HG03342 (cell line): ENCODE measurements around the gene SERTAD3.
"Not testable (repeated sequence)": the region's sequence is repeated elsewhere in the genome, so short reads cannot be mapped to it uniquely, and the experiment has no call there.

Experiments
- ATAC-seq: cut with Tn5 transposase; IDR thresholded peaks from one replicate; pipeline ENCODE4 v1.9.1; 2021; ENCODE audit warnings: mild to moderate bottlenecking, moderate library complexity; ENCODE audit not compliant: unreplicated experiment

Gene SERTAD3

DNA sequence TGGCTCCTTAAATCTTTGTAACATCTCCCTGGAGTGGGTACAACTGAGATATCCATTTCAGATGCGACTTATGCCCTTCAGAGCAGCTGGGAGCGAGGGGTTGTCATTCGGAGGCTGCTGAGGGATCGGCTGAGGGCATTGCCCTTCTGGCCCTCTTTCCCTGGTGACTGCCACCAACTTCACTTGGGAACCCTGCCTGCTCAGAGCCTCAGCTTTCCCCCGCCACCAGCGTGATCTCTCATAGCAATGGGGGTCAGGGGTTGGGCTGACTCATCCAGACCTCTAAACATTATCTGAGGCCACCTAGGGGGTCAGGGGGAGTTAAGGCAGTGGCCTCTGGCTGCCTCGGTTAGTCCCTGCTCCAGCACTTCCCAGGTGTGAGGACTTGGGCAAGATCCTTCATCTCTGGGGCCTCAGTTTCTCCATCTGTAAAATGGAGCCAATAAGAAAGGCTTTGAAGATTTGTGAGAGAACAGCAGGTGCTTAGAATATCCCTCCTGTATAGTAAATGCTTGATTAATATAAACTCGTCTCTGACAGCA is 32.1 kb downstream of the SERTAD3 start:
- ATAC-seq = no peak

DNA sequence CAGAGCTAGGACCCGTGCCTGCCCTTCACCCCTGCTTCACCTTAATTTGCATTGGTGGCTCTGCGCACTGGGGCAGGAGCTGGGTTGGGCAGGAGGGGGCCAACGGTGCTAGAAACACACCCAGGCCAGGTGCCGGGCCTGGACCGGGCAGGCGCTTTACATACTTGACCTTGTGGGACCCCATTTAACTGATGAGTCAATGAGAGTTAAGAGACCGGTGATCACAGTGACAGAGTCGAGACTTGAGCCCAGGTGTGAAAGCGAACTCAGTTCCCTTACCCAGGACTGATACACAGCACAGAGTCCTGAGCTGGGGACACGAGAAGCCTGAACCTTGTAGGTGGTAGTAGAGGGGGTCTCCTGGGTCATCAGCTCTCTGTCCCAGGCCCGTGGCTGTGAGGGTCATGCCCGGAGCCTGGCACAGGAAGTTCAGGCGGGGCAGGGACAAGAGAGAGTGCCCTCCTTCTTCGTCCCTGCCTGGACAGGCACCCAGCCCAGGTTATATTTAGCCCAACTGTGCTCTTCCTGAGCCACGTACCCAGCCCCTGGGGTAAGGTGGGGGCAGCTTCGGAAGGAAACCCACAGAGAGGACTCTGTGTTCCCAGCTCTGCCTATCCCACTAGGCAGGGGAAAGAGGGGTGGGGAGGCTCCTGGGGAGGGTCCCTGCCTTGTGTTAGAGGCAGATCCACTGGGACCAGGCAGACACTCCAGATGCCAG is 32.9 kb downstream of the SERTAD3 start:
- ATAC-seq = no peak

DNA sequence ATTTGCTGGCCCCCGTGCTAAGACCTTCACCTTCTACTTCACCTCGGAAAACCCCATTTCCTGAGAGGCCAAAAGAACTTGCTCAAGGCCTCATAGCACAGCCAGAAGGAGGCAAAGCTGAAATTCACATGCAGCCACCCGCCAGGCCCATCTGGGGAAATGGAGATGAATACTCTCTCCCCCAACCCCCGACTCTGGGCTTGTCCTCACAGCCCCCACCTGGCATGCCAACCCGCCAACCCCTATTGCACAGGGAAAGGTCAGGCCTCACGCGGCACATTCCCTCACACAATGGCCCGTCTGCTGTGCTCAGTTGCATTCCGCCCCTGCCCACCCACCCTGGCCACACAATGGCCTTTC is 34.1 kb downstream of the SERTAD3 start:
- no peak for ATAC-seq

- ATAC-seq = not testable (repeated sequence)
Observed at GRCh38 chr19:40408598-40408925, 35.6 kb downstream of the SERTAD3 start.

DNA sequence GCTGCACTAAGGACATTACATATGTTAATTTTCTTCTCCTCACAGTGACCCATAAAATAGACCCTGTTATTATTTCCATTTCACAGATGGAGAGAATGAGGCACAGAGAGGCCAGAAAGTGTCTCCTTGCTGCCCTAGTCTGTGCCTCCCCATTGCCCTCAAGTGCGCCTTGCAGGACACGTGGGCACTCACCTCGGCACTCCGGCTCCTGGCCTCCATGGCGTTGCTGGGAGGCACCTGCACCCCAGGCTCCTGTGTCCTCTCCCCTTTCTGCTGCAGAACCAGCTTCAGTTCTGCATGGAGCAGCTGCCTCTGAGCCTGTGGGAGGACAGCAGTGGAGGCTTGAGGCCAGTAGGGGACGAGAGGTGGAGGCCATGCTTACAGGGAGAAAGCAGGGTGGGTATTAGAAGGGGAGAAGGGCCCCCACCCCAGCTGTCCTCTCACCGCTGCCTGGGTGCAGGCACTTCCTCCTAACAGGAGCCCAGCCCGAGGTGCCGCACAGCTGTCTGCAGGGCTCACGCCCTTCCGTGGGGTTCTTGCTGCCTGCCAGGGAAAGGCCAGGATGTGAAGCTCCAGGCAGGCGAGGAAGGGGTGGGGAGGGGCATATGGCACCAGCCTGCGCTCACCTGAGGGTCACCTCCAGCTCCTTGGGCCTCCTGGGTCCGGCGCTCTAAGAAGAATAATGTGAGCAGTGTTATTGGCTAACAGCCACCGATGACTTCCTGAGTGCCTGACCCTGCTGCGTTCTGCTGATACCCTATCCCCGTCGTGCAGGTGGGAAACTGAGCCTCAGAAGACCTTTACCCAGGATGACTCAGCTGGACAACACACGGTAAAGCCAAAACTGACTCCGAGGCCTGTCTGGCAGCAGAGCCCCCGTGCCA is 36.2 kb downstream of the SERTAD3 start:
- no peak for ATAC-seq

DNA sequence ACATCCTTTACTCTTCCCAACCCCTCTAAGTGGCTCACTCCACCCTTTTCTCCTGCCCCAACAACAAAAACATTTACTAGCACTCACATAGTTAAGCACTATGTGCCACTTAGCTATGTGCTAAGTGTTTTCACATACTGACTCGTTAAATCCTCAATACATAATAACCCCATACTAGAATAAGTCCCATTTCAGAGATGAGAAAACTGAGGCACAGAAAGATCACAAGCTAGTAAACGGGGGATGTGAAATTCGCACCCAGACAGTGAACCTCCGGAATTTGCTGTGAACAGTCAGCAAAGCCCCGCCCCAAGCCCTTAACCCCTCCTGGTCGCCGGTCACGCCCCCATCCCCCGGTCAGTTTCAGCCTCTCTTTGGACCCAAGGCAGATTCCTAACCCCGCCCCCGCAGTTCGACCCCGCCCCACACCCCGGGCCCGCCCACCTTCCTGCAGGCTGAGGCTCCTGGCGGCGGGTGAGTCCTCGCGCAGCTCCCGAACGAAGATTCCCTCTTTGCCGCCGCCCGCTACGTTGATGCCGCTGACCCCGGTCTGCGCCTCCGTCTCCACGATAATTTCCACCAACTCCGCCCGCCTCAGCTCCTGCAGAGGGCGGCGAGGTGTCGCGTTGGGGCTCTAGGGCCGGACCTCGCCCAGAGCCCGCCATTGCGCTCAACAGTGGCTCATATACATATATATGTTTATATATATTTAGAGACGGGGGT is 40.7 kb downstream of the SERTAD3 start:
- peak; percentile 64 for ATAC-seq

- ATAC-seq = no peak
Observed at GRCh38 chr19:40400559-40400958, 43.6 kb downstream of the SERTAD3 start.

DNA sequence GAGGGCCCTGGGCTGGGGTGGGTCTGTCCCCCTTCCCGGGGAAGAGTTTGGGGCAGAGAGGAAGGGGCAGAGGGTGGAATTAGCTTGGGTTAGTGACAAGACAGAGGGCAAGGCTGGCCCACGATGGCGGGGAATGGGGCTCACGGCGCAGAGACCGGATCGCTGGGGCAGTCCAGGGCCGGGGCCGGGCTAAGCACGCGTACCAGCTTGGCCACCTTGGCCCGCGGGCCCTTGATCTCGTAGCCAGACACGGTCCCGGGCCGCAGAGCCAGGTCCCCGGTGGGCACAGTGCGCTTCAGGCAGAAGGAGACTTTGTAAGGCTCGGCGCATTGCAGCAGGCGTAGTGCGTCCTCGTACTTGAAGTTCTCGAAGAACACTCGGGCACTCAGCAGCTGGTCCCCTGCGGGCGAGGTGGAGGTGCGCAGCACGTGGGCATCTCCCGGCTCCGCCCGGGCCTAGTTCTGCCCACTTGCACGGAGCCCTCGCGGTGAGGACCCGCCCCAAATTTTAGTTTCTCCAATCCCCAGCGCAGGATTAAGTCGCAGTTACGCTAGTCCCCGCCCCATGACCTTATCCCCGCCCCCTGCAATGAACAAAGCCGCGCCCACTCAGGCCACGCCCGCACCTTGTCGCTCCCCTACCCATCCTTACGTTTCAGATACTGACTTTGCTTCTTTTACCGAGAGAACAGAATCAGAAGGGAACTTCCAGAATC is 45.6 kb downstream of the SERTAD3 start:
- no peak for ATAC-seq

DNA sequence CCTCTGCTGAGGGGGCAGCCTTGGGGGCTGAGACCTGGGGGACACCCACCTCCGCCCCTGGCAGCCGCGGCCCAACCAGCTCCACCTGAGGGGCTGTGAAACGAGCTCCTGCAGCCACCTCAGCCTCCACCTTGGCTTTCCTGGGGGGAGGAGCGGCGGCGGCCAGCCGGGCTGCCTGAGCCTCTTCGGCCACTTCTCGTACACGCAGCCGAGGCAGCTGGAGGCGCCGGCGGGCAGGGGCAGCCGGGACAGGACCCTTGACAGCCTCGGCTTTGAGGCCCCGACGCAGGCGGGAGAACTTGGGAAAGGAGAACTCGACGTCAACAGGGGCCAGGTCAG is 46.6 kb downstream of the SERTAD3 start:
- ATAC-seq = no peak

DNA sequence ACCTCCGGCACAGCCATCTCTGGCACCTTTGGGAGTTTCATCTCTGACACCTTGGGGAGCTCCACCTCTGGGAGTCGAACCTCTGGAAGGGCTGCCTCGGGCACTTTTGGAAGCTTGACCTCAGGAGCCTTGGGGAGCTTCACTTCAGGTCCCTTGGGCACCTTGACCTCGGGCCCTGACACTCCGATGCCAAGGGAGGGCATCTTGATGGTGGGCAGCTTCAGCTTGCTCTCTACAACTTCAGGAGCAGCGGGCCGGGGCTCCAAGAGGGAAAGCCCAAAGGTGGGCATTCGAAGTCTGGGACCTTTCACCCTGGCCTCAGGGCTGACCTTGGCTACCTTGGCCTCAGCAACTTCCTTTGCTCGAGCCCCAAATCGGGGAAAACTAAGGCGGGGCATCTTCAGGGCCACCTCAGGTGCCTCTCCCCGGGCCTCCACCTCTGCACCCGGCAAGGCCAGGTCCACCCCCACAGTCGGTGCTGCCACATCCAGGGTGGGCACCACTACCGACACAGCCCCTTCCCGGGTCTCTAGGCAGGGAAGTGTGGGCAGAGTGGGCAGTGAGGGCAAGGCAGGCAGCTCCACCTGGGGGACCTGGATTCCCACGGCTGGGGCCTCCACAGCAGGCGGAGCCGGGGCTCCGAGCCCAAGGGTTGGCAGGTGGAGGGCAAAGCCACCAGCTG is 47.1 kb downstream of the SERTAD3 start:
- no peak for ATAC-seq

GRCh38 chr19:40395956-40396355 is 48.2 kb downstream of the SERTAD3 start:
- no peak for ATAC-seq

DNA sequence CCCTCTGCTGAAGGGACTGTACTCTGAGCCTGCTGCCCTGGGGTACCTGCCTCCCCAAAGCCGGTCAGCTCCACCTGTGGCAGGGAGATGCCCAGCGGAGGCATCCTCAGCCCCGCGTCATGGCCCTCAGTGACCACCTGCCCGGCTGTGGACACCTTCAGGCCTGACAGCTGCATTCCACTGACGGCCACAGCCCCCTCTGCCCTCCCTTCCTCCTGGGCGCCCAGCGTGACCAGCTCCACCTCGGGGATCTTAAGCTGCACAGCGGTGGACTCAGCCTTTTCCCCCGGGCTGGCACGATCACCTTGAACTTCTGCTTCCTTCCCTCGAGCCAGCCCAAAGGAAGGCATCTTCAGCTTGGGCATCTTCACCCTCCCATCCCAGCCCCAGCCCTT is 49.3 kb downstream of the SERTAD3 start:
- no peak for ATAC-seq

DNA sequence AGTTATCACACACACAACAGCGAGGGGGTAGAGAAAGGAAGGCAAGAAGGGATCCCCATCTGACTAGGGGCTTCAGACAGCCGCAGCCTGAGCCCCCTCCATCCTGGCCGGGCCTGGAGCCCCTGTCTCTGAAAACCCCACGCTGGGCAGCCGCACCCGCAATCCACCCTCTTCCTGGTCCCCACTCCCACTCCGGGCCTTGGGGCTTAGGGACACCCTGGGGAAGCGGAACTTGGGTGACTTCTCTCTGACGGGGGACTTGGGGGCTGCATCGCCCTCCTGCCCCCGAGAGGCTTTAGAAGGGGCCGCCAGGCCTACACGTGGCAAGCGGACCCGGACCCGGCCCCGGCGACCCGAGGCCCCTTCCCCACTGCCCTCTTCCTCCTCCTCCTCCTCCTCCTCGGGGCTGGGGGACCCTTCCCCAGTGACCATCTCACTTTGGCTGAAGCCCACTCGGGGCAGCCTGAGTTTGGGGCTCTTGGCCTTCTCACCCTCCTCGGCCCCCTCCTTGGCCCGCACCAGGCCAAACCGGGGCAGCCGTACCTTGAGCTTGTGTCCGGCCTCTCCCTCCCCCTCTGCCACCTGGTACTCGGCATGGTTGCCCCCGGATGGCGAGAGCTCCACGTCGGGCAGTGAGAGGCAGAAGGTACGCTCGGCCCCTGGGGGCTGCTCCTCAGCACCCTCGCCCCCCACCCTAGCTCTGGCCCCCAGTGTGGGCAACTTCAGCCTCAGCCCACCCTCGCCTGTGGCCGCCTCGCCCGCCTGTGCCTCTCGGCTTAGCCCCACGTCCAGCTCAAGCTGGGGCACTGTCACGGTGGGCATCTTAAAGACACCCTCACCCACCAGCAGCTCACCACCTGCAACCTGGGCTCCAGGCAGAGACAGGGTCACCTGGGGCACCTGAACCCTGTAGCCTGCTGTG is 50.0 kb downstream of the SERTAD3 start:
- no peak for ATAC-seq

DNA sequence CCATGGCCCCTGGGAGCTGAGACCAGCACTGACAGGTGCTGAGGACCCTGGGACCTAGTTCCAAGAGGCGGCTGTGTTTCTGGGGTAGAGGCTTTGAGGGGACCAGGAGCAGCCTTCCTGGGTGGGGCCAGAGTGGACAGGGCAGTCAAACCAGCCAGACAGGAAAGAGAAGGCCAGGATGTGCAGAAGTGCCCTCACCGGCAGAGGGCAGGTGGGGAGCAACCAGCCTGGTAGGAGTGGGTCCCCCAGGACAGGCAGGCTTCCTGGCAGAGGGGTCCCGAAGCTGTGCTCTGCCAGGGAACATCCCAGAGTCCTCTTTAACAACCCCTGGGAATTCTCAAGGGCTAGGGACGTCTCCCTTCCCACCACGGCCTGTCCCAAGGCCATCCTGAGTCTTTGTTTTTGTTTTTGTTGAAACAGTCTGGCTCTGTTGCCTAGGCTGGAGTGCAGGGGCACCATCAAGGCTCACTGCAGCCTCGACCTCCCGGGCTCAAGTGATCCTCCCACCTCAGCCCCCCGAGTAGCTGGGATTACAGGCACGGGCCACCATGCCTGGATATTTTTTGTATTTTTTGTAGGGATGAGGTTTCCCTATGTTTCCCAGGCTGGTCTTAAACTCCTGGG is 51.1 kb downstream of the SERTAD3 start:
- ATAC-seq = no peak

GRCh38 chr19:40392123-40392522 is 52.0 kb downstream of the SERTAD3 start:
- ATAC-seq = no peak
